ENCODE results near the gene ESR2. TPM values are rescaled to one million over a fixed set of nuclear protein-coding genes. Genes with fewer than 3 reads are reported as not detected.

ESR2 gene
- total RNA-seq, 1 experiment from 2014 or later = 0.15 TPM

DNA sequence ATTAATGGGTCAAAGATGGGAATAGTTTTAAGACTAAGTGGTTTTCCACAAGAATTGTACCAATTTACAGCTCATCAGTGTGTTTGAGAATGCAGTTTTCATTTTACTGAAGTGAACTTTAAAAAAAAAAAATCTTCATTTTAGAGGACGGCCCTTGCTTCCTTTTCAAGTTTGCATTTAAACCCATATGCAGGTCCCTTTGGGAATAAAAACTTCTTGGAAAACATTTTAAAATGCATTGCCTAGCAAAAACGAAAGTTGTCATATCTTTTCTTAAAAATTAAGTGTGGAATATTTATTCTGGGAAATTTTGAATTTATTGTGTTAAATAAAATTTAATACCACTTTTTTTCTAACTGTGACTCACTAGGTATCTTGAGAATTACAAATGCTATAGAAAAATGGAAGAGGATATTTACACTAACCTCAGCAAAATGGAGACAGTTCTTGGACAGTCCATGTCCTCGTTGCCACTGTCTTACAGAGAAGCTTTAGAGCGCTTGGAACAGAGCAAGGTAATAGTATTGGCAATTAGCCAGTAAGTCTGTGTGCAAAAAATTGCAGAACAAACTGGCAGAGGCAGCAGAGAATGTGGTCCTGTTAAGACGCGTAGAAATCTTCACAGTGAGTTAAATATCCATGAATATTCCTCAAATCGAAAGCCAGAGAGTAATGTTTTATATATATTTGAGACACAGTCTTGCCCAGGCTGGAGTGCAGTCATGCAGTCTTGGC is 231.6 kb downstream of the ESR2 start:
- H3K14ac ChIP-seq (ENCODE audit: insufficient read depth, low read length) = no peak overlapping the region
- WGBS (ENCODE audit: extremely low coverage, insufficient read length, low lambda C conversion rate) = no CpG with 5 or more reads among the region's 7 CpGs
- H3K4me2 ChIP-seq (ENCODE audit: insufficient read depth, insufficient read length, low read length) = no peak overlapping the region
- no peak overlapping the region for H2AFZ ChIP-seq (ENCODE audit: low read length)
- H2BK20ac ChIP-seq (ENCODE audit: low read depth, low read length, poor library complexity, severe bottlenecking) = no peak overlapping the region
- peak overlapping the region; percentile 33 for H2BK12ac ChIP-seq (ENCODE audit: insufficient read length, low read depth, low read length)
- peaks cover 3% of the 10 kb centered on the region for H4K20me1 ChIP-seq (ENCODE audit: control insufficient read depth, insufficient read depth, insufficient read length)
- H3K9ac ChIP-seq (ENCODE audit: extremely low read depth, insufficient read length, low read length) = no peak overlapping the region
- H3K27me3 Mint-ChIP-seq (ENCODE audit: low read depth) = no peaks in the 10 kb centered on the region
- H3K23ac ChIP-seq (ENCODE audit: insufficient read length, low read depth, low read length) = no peak overlapping the region
- H4K8ac ChIP-seq (replicated peaks; ENCODE audit: insufficient read length, low read depth, low read length) = no peak overlapping the region
- H3K23me2 ChIP-seq (ENCODE audit: insufficient read length, low read depth, low read length, poor library complexity, severe bottlenecking) = no peaks in the 10 kb centered on the region
- no peak for DNase-seq
- H3K4me1 ChIP-seq (ENCODE audit: insufficient read depth, low read length) = no peaks in the 10 kb centered on the region; the same call in 1 of the 2 replicates
- no peak overlapping the region for H3K56ac ChIP-seq (ENCODE audit: insufficient read length, low read depth, low read length)
- H2BK15ac ChIP-seq (ENCODE audit: low read depth, low read length) = no peak overlapping the region
- H4K91ac ChIP-seq (ENCODE audit: insufficient read length, low read depth, low read length) = no peak overlapping the region
- peaks cover 2 to 14% (median 13%) of the 10 kb centered on the region in 3 experiments; a peak in 3 of 7 replicates for H3K36me3 Mint-ChIP-seq (ENCODE audit: insufficient read depth in 1 of 3, low read depth in 3 of 3)
- H3K27ac ChIP-seq (ENCODE audit: insufficient read length, low read depth, low read length) = no peak overlapping the region
- H3K27me3 ChIP-seq (ENCODE audit: insufficient read depth, low read length) = no peaks in the 10 kb centered on the region
- no peak overlapping the region for H3K4me3 Mint-ChIP-seq
- H3K4me1 Mint-ChIP-seq = peaks cover 14 to 17% of the 10 kb centered on the region in 2 experiments
- no peak overlapping the region for H2AK5ac ChIP-seq (ENCODE audit: insufficient read length, low read length)
- H3K9me3 ChIP-seq (ENCODE audit: control insufficient read depth, low read depth, low read length) = no peaks in the 10 kb centered on the region
- no peaks in the 10 kb centered on the region for H3K79me1 ChIP-seq (ENCODE audit: insufficient read depth, low read depth, low read length, poor library complexity, severe bottlenecking)
- H2BK5ac ChIP-seq (ENCODE audit: insufficient read length, low read length) = no peak overlapping the region
- no peak overlapping the region for H3K4ac ChIP-seq (ENCODE audit: low read depth, low read length)
- no peak overlapping the region for H3K18ac ChIP-seq (ENCODE audit: insufficient read length, low read depth, low read length)
- TF ChIP-seq, protein P1, sequence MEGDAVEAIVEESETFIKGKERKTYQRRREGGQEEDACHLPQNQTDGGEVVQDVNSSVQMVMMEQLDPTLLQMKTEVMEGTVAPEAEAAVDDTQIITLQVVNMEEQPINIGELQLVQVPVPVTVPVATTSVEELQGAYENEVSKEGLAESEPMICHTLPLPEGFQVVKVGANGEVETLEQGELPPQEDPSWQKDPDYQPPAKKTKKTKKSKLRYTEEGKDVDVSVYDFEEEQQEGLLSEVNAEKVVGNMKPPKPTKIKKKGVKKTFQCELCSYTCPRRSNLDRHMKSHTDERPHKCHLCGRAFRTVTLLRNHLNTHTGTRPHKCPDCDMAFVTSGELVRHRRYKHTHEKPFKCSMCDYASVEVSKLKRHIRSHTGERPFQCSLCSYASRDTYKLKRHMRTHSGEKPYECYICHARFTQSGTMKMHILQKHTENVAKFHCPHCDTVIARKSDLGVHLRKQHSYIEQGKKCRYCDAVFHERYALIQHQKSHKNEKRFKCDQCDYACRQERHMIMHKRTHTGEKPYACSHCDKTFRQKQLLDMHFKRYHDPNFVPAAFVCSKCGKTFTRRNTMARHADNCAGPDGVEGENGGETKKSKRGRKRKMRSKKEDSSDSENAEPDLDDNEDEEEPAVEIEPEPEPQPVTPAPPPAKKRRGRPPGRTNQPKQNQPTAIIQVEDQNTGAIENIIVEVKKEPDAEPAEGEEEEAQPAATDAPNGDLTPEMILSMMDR (conservative IDR thresholded peaks at IDR 0.05) = no peak
- H3T11ph ChIP-seq (ENCODE audit: low read length) = no peak overlapping the region
- no peak overlapping the region for H2BK120ac ChIP-seq (ENCODE audit: low read depth, low read length, poor library complexity, severe bottlenecking)
- no peak overlapping the region for H4K5ac ChIP-seq (ENCODE audit: insufficient read length, low read depth, low read length)
- no peaks in the 10 kb centered on the region for H3K9me3 Mint-ChIP-seq
- H3K79me2 ChIP-seq (ENCODE audit: insufficient read depth, low read length) = no peaks in the 10 kb centered on the region
- no peak overlapping the region for H3K27ac Mint-ChIP-seq
